ENCODE results near the gene TPRKB.

DNA sequence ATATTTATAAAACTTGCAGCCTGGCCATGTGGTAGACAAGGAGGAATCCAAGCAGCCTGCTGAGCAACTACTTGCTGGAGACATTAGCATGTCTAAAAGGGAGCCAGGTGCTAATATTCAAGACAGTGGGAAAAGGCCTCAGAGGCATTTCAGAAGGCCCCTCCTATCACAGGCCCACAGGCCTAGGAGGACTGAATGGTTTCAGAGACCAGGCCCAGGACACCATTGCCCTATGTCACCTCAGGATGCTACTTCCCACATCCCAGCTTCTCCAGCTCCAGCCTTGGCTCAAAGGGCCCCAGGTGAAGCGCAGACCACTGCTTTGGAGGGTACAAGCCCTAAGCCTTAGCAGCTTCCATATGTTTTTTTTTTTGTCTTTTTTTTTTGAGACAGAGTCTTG lies 39.0 kb downstream of the TPRKB start:
- TF ChIP-seq TCF7L2 (IDR thresholded peaks at IDR 0.05; ENCODE audit: low read depth, low read length) (no peak), POLR2AphosphoS5 (IDR thresholded peaks at IDR 0.05; ENCODE audit: low read depth, low read length) (no peak)
- TF ChIP-seq, protein P1, sequence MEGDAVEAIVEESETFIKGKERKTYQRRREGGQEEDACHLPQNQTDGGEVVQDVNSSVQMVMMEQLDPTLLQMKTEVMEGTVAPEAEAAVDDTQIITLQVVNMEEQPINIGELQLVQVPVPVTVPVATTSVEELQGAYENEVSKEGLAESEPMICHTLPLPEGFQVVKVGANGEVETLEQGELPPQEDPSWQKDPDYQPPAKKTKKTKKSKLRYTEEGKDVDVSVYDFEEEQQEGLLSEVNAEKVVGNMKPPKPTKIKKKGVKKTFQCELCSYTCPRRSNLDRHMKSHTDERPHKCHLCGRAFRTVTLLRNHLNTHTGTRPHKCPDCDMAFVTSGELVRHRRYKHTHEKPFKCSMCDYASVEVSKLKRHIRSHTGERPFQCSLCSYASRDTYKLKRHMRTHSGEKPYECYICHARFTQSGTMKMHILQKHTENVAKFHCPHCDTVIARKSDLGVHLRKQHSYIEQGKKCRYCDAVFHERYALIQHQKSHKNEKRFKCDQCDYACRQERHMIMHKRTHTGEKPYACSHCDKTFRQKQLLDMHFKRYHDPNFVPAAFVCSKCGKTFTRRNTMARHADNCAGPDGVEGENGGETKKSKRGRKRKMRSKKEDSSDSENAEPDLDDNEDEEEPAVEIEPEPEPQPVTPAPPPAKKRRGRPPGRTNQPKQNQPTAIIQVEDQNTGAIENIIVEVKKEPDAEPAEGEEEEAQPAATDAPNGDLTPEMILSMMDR (IDR thresholded peaks at IDR 0.05) = no peak
- TF ChIP-seq, protein P2, sequence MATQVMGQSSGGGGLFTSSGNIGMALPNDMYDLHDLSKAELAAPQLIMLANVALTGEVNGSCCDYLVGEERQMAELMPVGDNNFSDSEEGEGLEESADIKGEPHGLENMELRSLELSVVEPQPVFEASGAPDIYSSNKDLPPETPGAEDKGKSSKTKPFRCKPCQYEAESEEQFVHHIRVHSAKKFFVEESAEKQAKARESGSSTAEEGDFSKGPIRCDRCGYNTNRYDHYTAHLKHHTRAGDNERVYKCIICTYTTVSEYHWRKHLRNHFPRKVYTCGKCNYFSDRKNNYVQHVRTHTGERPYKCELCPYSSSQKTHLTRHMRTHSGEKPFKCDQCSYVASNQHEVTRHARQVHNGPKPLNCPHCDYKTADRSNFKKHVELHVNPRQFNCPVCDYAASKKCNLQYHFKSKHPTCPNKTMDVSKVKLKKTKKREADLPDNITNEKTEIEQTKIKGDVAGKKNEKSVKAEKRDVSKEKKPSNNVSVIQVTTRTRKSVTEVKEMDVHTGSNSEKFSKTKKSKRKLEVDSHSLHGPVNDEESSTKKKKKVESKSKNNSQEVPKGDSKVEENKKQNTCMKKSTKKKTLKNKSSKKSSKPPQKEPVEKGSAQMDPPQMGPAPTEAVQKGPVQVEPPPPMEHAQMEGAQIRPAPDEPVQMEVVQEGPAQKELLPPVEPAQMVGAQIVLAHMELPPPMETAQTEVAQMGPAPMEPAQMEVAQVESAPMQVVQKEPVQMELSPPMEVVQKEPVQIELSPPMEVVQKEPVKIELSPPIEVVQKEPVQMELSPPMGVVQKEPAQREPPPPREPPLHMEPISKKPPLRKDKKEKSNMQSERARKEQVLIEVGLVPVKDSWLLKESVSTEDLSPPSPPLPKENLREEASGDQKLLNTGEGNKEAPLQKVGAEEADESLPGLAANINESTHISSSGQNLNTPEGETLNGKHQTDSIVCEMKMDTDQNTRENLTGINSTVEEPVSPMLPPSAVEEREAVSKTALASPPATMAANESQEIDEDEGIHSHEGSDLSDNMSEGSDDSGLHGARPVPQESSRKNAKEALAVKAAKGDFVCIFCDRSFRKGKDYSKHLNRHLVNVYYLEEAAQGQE (IDR thresholded peaks at IDR 0.05; ENCODE audit: insufficient read depth in 1 of 2, low read depth in 2 of 2, low read length in 1 of 2) = no peak

Data from Panc1 (cell line).